GM18505 (cell line): ENCODE results near the gene CATSPERZ.
A peak's percentile ranks its signal among the peaks of the same experiment; 100 is the strongest.

Source experiments
- ATAC-seq: cut with Tn5 transposase; IDR thresholded peaks from one replicate; pipeline ENCODE4 v1.9.1; 2021; ENCODE audit not compliant: unreplicated experiment
- POLR2A ChIP-seq: IDR thresholded peaks from 4 replicates; pipeline ENCODE4 v1.6.1; 2011; ENCODE audit warnings: borderline replicate concordance; ENCODE audit not compliant: insufficient read depth, insufficient read length; ENCODE audit errors: extremely low read depth

The CATSPERZ gene

GRCh38 chr11:64337538-64338249 lies 37.5 kb downstream of the CATSPERZ start:
- no peak for TF ChIP-seq POLR2A
- no peak for ATAC-seq

- TF ChIP-seq POLR2A: no peak
- no peak for ATAC-seq
Observed at GRCh38 chr11:64338716-64339115, 38.6 kb downstream of the CATSPERZ start.

- no peak for ATAC-seq
- no peak for TF ChIP-seq POLR2A
Observed at GRCh38 chr11:64339286-64339685, 39.1 kb downstream of the CATSPERZ start.

- ATAC-seq: peak; percentile 38
- TF ChIP-seq POLR2A: peak; percentile 65
Observed at GRCh38 chr11:64339754-64340408, 39.7 kb downstream of the CATSPERZ start, which contains the start of gene CCDC88B. Gene CCDC88B (plus strand): TSS chr11:64340204. CDS start chr11:64340267, 63 bp downstream.

- ATAC-seq: peak; percentile 35
- peak; percentile 52 for TF ChIP-seq POLR2A
Observed at GRCh38 chr11:64340671-64341335, 40.6 kb downstream of the CATSPERZ start.

- no peak for ATAC-seq
- TF ChIP-seq POLR2A: no peak
Observed at GRCh38 chr11:64341429-64341828, 41.3 kb downstream of the CATSPERZ start.

GRCh38 chr11:64341851-64342791 lies 42.0 kb downstream of the CATSPERZ start:
- no peak for TF ChIP-seq POLR2A
- ATAC-seq: peak; percentile 48

GRCh38 chr11:64342869-64343745 lies 42.9 kb downstream of the CATSPERZ start:
- no peak for ATAC-seq
- TF ChIP-seq POLR2A: no peak

GRCh38 chr11:64343767-64344559 lies 43.8 kb downstream of the CATSPERZ start:
- ATAC-seq: no peak
- no peak for TF ChIP-seq POLR2A

GRCh38 chr11:64344787-64345186 lies 44.6 kb downstream of the CATSPERZ start:
- no peak for TF ChIP-seq POLR2A

GRCh38 chr11:64347193-64347867 lies 47.2 kb downstream of the CATSPERZ start:
- ATAC-seq: no peak
- TF ChIP-seq POLR2A: no peak

More at GRCh38 chr11:64344787-64345186, 44.6 kb downstream of the CATSPERZ start:
- no peak for ATAC-seq
